H9 (cell line): ENCODE measurements around the gene SNAI3. TPM values are rescaled to one million over a fixed set of nuclear protein-coding genes. Genes with fewer than 3 reads are reported as not detected.

Experiments used
- DNase-seq: peaks from one replicate; pipeline ENCODE4 v3.0.0-alpha.2; 2017
- H2AFZ ChIP-seq: one replicate; pipeline ENCODE4 v1.6.1; 2013; ENCODE audit warnings: mild to moderate bottlenecking, low read length, control low read depth, moderate library complexity
- H2AK5ac ChIP-seq: 2 replicates; pipeline ENCODE4 v1.6.1; 2013; ENCODE audit warnings: low read length, control low read depth, mixed read lengths; ENCODE audit not compliant: insufficient read length
- H2BK120ac ChIP-seq: one replicate; pipeline ENCODE4 v1.6.1; 2013; ENCODE audit warnings: low read depth, mild to moderate bottlenecking, low read length, control low read depth, inconsistent platforms; ENCODE audit not compliant: poor library complexity, severe bottlenecking
- H2BK12ac ChIP-seq: 2 replicates; pipeline ENCODE4 v1.6.1; 2013; ENCODE audit warnings: low read length, control low read depth, mixed read lengths, low read depth; ENCODE audit not compliant: insufficient read length
- H2BK15ac ChIP-seq: 2 replicates; pipeline ENCODE4 v1.6.1; 2013; ENCODE audit warnings: low read depth, low read length, control low read depth
- H2BK20ac ChIP-seq: one replicate; pipeline ENCODE4 v1.6.1; 2013; ENCODE audit warnings: low read depth, mild to moderate bottlenecking, low read length, control low read depth, inconsistent platforms; ENCODE audit not compliant: poor library complexity, severe bottlenecking
- H2BK5ac ChIP-seq: 2 replicates; pipeline ENCODE4 v1.6.1; 2013; ENCODE audit warnings: low read length, control low read depth, mixed read lengths; ENCODE audit not compliant: insufficient read length
- H3K14ac ChIP-seq: 2 replicates; pipeline ENCODE4 v1.6.1; 2013; ENCODE audit warnings: low read length, control low read depth; ENCODE audit not compliant: insufficient read depth
- H3K18ac ChIP-seq: 2 replicates; pipeline ENCODE4 v1.6.1; 2013; ENCODE audit warnings: low read depth, mild to moderate bottlenecking, mixed read lengths, low read length, control low read depth; ENCODE audit not compliant: insufficient read length
- H3K23ac ChIP-seq: 2 replicates; pipeline ENCODE4 v1.6.1; 2013; ENCODE audit warnings: low read length, control low read depth, mixed read lengths, low read depth; ENCODE audit not compliant: insufficient read length
- H3K23me2 ChIP-seq: 2 replicates; pipeline ENCODE4 v1.6.1; 2013; ENCODE audit warnings: low read depth, mild to moderate bottlenecking, mixed read lengths, low read length, control low read depth; ENCODE audit not compliant: insufficient read length, poor library complexity, severe bottlenecking
- H3K27ac ChIP-seq: 2 replicates; pipeline ENCODE4 v1.5.1; 2013; ENCODE audit warnings: low read length, control low read depth, mixed read lengths, low read depth; ENCODE audit not compliant: insufficient read length
- H3K27me3 ChIP-seq: 2 replicates; pipeline ENCODE4 v1.6.1; 2013; ENCODE audit warnings: low read length, control low read depth, inconsistent platforms; ENCODE audit not compliant: insufficient read depth
- H3K4ac ChIP-seq: 2 replicates; pipeline ENCODE4 v1.6.1; 2013; ENCODE audit warnings: low read depth, mild to moderate bottlenecking, control low read depth, inconsistent platforms, low read length, moderate library complexity
- H3K4me1 ChIP-seq: 2 replicates; pipeline ENCODE4 v1.6.1; 2013; ENCODE audit warnings: low read length, control low read depth, inconsistent platforms; ENCODE audit not compliant: insufficient read depth
- H3K4me2 ChIP-seq: 2 replicates; pipeline ENCODE4 v1.6.1; 2013; ENCODE audit warnings: low read length, control low read depth, mixed read lengths; ENCODE audit not compliant: insufficient read length, insufficient read depth
- H3K56ac ChIP-seq: 2 replicates; pipeline ENCODE4 v1.6.1; 2013; ENCODE audit warnings: low read depth, mild to moderate bottlenecking, mixed read lengths, low read length, control low read depth; ENCODE audit not compliant: insufficient read length
- H3K79me1 ChIP-seq: 2 replicates; pipeline ENCODE4 v1.6.1; 2013; ENCODE audit warnings: low read depth, mild to moderate bottlenecking, moderate library complexity, low read length, control low read depth, inconsistent platforms; ENCODE audit not compliant: insufficient read depth, poor library complexity, severe bottlenecking
- H3K79me2 ChIP-seq: 2 replicates; pipeline ENCODE4 v1.6.1; 2013; ENCODE audit warnings: low read length, control low read depth, inconsistent platforms; ENCODE audit not compliant: insufficient read depth
- H3K9ac ChIP-seq: 2 replicates; pipeline ENCODE4 v1.6.1; 2013; ENCODE audit warnings: low read length, control low read depth, mixed read lengths; ENCODE audit not compliant: insufficient read length; ENCODE audit errors: extremely low read depth
- H3K9me3 ChIP-seq: one replicate; pipeline ENCODE4 v1.6.1; 2013; ENCODE audit warnings: low read depth, low read length, inconsistent platforms; ENCODE audit not compliant: control insufficient read depth
- H3T11ph ChIP-seq: one replicate; pipeline ENCODE4 v1.6.1; 2013; ENCODE audit warnings: mild to moderate bottlenecking, low read length, control low read depth, inconsistent platforms
- H4K20me1 ChIP-seq: one replicate; pipeline ENCODE4 v1.6.1; 2013; ENCODE audit not compliant: control insufficient read depth, insufficient read length, insufficient read depth
- H4K5ac ChIP-seq: 2 replicates; pipeline ENCODE4 v1.6.1; 2013; ENCODE audit warnings: low read depth, mild to moderate bottlenecking, mixed read lengths, low read length, control low read depth; ENCODE audit not compliant: insufficient read length
- H4K8ac ChIP-seq: replicated peaks from 2 replicates; pipeline ENCODE4 v1.6.1; 2013; ENCODE audit warnings: low read length, control low read depth, mixed read lengths, low read depth; ENCODE audit not compliant: insufficient read length
- H4K91ac ChIP-seq: 2 replicates; pipeline ENCODE4 v1.6.1; 2013; ENCODE audit warnings: low read depth, mild to moderate bottlenecking, moderate library complexity, mixed read lengths, low read length, control low read depth; ENCODE audit not compliant: insufficient read length
- H3K27ac Mint-ChIP-seq, 3 experiments: 2 replicates in 2 of 3; 3 replicates in 1 of 3; pipeline ENCODE4 v1.8.0; 2020 to 2021; ENCODE audit warnings: mixed read lengths in 3 of 3, mild to moderate bottlenecking in 1 of 3, moderate library complexity in 1 of 3
- H3K27me3 Mint-ChIP-seq: 2 replicates; pipeline ENCODE4 v1.8.0; 2021; ENCODE audit warnings: low read depth, mild to moderate bottlenecking, moderate library complexity, mixed read lengths
- H3K36me3 Mint-ChIP-seq, 3 experiments: 2 replicates in 2 of 3; 3 replicates in 1 of 3; pipeline ENCODE4 v1.8.0; 2020 to 2021; ENCODE audit warnings: low read depth in 3 of 3, mixed read lengths in 3 of 3; ENCODE audit not compliant: insufficient read depth in 1 of 3
- H3K4me1 Mint-ChIP-seq, 2 experiments: 2 replicates each; pipeline ENCODE4 v1.8.0; 2020; ENCODE audit warnings: mixed read lengths in 2 of 2
- H3K4me3 Mint-ChIP-seq, 2 experiments: 2 replicates in 1 of 2; 3 replicates in 1 of 2; pipeline ENCODE4 v1.8.0; 2020 to 2021; ENCODE audit warnings: mild to moderate bottlenecking in 2 of 2, mixed read lengths in 2 of 2, moderate library complexity in 1 of 2
- H3K9me3 Mint-ChIP-seq, 2 experiments: 2 replicates in 1 of 2; 3 replicates in 1 of 2; pipeline ENCODE4 v1.8.0; 2020; ENCODE audit warnings: mild to moderate bottlenecking in 2 of 2, mixed read lengths in 2 of 2, moderate library complexity in 1 of 2
- WGBS: extraction: QIAGEN DNeasy Blood & Tissue Kit; methylation state at CpG from one replicate; pipeline ENCODE4 v1.1.7; 2013; ENCODE audit warnings: missing lambda C conversion rate, low lambda C conversion rate, mixed read lengths; ENCODE audit not compliant: insufficient read length; ENCODE audit errors: extremely low coverage; 5-methylcytosine and 5-hydroxymethylcytosine counted together
- total RNA-seq: library from RNA; stranded (reverse); gene quantifications from 2 replicates; pipeline ENCODE4 v1.2.1, GENCODE V29; 2021
- TF ChIP-seq, protein P1 (sequence below): fragments of 200-600 bp; sonication (generic); conservative IDR thresholded peaks from 3 replicates; pipeline ENCODE4 v1.8.0; 2021; ENCODE audit warnings: antibody characterized with exemption, mild to moderate bottlenecking

The SNAI3 gene
- total RNA-seq, 1 experiment from 2014 or later = 3.2 TPM

DNA sequence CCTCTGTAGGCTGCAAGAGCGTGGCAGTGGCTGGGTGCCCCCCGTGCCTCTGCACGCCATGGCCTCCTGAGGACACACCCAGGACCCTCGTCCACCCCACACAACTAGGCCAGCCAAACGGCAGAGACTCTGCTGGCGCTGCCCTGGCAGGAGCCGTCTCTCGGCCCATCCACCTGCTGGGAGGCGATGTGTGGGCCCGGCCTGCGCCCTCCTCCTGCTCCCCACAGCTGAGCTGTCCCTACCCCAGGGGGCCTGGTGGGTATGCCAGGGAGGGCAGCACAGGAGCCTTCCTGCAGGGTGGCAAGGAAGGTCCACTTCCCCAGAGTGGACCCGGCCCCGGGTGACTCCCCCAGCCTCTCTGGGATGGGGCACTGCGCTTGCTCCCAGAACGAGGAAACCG lies 12.9 kb upstream of the SNAI3 start:
- Histone ChIP-seq H3K4ac (no peak overlapping the region), H3K4me2 (no peak overlapping the region), H3K9me3 (no peaks in the 10 kb centered on the region), H3T11ph (no peak overlapping the region), H2BK12ac (no peak overlapping the region), H2AFZ (no peak overlapping the region), H3K27me3 (no peaks in the 10 kb centered on the region), H4K91ac (no peak overlapping the region), H3K27ac (no peak overlapping the region), H2BK15ac (no peak overlapping the region), H2BK5ac (no peak overlapping the region), H3K9ac (no peak overlapping the region), H3K79me1 (peaks cover 4% of the 10 kb centered on the region), H3K23me2 (peaks cover 3% of the 10 kb centered on the region), H2BK20ac (no peak overlapping the region), H2AK5ac (no peak overlapping the region), H3K4me1 (no peaks in the 10 kb centered on the region), H4K8ac (no peak overlapping the region), H3K23ac (no peak overlapping the region), H3K18ac (no peak overlapping the region), H3K14ac (no peak overlapping the region), H4K20me1 (no peaks in the 10 kb centered on the region), H4K5ac (no peak overlapping the region), H3K56ac (no peak overlapping the region), H2BK120ac (no peak overlapping the region), H3K79me2 (no peaks in the 10 kb centered on the region)
- H3K4me1 Mint-ChIP-seq = peaks cover under 1 to 4% of the 10 kb centered on the region in 2 experiments; a peak in 2 of 4 replicates
- WGBS = no CpG with 5 or more reads among the region's 16 CpGs
- peaks cover 2 to 15% (median 14%) of the 10 kb centered on the region in 3 experiments; a peak in 5 of 7 replicates for H3K36me3 Mint-ChIP-seq
- no peak overlapping the region for H3K4me3 Mint-ChIP-seq
- DNase-seq = no peak
- H3K9me3 Mint-ChIP-seq = no peaks in the 10 kb centered on the region
- H3K27me3 Mint-ChIP-seq = no peaks in the 10 kb centered on the region
- H3K27ac Mint-ChIP-seq = no peak overlapping the region
- TF ChIP-seq, protein P1, sequence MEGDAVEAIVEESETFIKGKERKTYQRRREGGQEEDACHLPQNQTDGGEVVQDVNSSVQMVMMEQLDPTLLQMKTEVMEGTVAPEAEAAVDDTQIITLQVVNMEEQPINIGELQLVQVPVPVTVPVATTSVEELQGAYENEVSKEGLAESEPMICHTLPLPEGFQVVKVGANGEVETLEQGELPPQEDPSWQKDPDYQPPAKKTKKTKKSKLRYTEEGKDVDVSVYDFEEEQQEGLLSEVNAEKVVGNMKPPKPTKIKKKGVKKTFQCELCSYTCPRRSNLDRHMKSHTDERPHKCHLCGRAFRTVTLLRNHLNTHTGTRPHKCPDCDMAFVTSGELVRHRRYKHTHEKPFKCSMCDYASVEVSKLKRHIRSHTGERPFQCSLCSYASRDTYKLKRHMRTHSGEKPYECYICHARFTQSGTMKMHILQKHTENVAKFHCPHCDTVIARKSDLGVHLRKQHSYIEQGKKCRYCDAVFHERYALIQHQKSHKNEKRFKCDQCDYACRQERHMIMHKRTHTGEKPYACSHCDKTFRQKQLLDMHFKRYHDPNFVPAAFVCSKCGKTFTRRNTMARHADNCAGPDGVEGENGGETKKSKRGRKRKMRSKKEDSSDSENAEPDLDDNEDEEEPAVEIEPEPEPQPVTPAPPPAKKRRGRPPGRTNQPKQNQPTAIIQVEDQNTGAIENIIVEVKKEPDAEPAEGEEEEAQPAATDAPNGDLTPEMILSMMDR = no peak
